ENCODE data around the gene DNM1.
"Not testable (repeated sequence)": the region's sequence is repeated elsewhere in the genome, so short reads cannot be mapped to it uniquely, and the experiment has no call there.

The DNM1 gene

GRCh38 chr9:128178806-128179431 is 24.3 kb upstream of the DNM1 start:
- Histone ChIP-seq H3K4me3 (ENCODE audit: low read depth in 1 of 2, low read length in 2 of 2) (no peak overlapping the region), H3K27me3 (ENCODE audit: insufficient read depth, low read length, poor library complexity) (no peaks in the 10 kb centered on the region), H3K36me3 (ENCODE audit: insufficient read depth, low read length) (peaks cover 71% of the 10 kb centered on the region), H4K20me1 (ENCODE audit: insufficient read depth, low read length) (no peaks in the 10 kb centered on the region), H3K9me3 (ENCODE audit: insufficient read depth, low read length, severe bottlenecking) (peaks cover 8% of the 10 kb centered on the region), H3K79me2 (ENCODE audit: insufficient read depth, low read length) (no peaks in the 10 kb centered on the region), H2AFZ (ENCODE audit: low read depth, low read length) (no peak overlapping the region), H3K4me1 (ENCODE audit: insufficient read depth, low read length) (no peaks in the 10 kb centered on the region), H3K9ac (ENCODE audit: low read depth, low read length) (no peak overlapping the region), H3K27ac (ENCODE audit: low read length) (no peak overlapping the region), H3K4me2 (ENCODE audit: insufficient read depth, low read length) (no peak overlapping the region)
- ATAC-seq (ENCODE audit: insufficient read depth, low read depth) (no peak), DNase-seq (no peak)
- TF ChIP-seq EZH2 (IDR thresholded peaks at IDR 0.05; ENCODE audit: borderline replicate concordance, low read depth, low read length, severe bottlenecking): no peak
- no peak for TF ChIP-seq CTCF (IDR thresholded peaks at IDR 0.05; ENCODE audit: borderline replicate concordance, extremely low read depth, low read length, poor library complexity, severe bottlenecking)

- no peak for DNase-seq
- Histone ChIP-seq H3K9ac (ENCODE audit: low read depth, low read length) (no peak overlapping the region), H2AFZ (ENCODE audit: low read depth, low read length) (no peak overlapping the region), H3K79me2 (ENCODE audit: insufficient read depth, low read length) (no peaks in the 10 kb centered on the region), H3K4me1 (ENCODE audit: insufficient read depth, low read length) (no peaks in the 10 kb centered on the region), H4K20me1 (ENCODE audit: insufficient read depth, low read length) (no peaks in the 10 kb centered on the region), H3K36me3 (ENCODE audit: insufficient read depth, low read length) (peaks cover 69% of the 10 kb centered on the region), H3K27me3 (ENCODE audit: insufficient read depth, low read length, poor library complexity) (no peaks in the 10 kb centered on the region), H3K4me3 (ENCODE audit: low read depth in 1 of 2, low read length in 2 of 2) (no peak overlapping the region), H3K27ac (ENCODE audit: low read length) (no peak overlapping the region), H3K4me2 (ENCODE audit: insufficient read depth, low read length) (no peak overlapping the region), H3K9me3 (ENCODE audit: insufficient read depth, low read length, severe bottlenecking) (peaks cover 8% of the 10 kb centered on the region)
- no peak for ATAC-seq (ENCODE audit: insufficient read depth, low read depth)
- no peak for TF ChIP-seq CTCF (IDR thresholded peaks at IDR 0.05; ENCODE audit: borderline replicate concordance, extremely low read depth, low read length, poor library complexity, severe bottlenecking)
- TF ChIP-seq EZH2 (IDR thresholded peaks at IDR 0.05; ENCODE audit: borderline replicate concordance, low read depth, low read length, severe bottlenecking): no peak
These were observed 23.2 kb upstream of the DNM1 start for GRCh38 chr9:128180001-128180400.

GRCh38 chr9:128180447-128180846 is 22.7 kb upstream of the DNM1 start:
- TF ChIP-seq EZH2 (IDR thresholded peaks at IDR 0.05; ENCODE audit: borderline replicate concordance, low read depth, low read length, severe bottlenecking) (no peak), CTCF (IDR thresholded peaks at IDR 0.05; ENCODE audit: borderline replicate concordance, extremely low read depth, low read length, poor library complexity, severe bottlenecking) (no peak)
- H3K9me3 ChIP-seq (ENCODE audit: insufficient read depth, low read length, severe bottlenecking): peaks cover 8% of the 10 kb centered on the region
- no peaks in the 10 kb centered on the region for H3K27me3 ChIP-seq (ENCODE audit: insufficient read depth, low read length, poor library complexity)
- H2AFZ ChIP-seq (ENCODE audit: low read depth, low read length): no peak overlapping the region
- H3K4me3 ChIP-seq (ENCODE audit: low read depth in 1 of 2, low read length in 2 of 2): no peak overlapping the region
- DNase-seq: no peak
- H3K9ac ChIP-seq (ENCODE audit: low read depth, low read length): no peak overlapping the region
- H3K36me3 ChIP-seq (ENCODE audit: insufficient read depth, low read length): peaks cover 74% of the 10 kb centered on the region
- no peaks in the 10 kb centered on the region for H3K79me2 ChIP-seq (ENCODE audit: insufficient read depth, low read length)
- no peak for ATAC-seq (ENCODE audit: insufficient read depth, low read depth)
- no peak overlapping the region for H3K4me2 ChIP-seq (ENCODE audit: insufficient read depth, low read length)
- H3K4me1 ChIP-seq (ENCODE audit: insufficient read depth, low read length): no peaks in the 10 kb centered on the region
- H4K20me1 ChIP-seq (ENCODE audit: insufficient read depth, low read length): no peaks in the 10 kb centered on the region
- no peak overlapping the region for H3K27ac ChIP-seq (ENCODE audit: low read length)

- not testable (repeated sequence) for DNase-seq; H2AFZ ChIP-seq (ENCODE audit: low read depth, low read length); H3K4me2 ChIP-seq (ENCODE audit: insufficient read depth, low read length); ATAC-seq (ENCODE audit: insufficient read depth, low read depth); H4K20me1 ChIP-seq (ENCODE audit: insufficient read depth, low read length); H3K27me3 ChIP-seq (ENCODE audit: insufficient read depth, low read length, poor library complexity); H3K9me3 ChIP-seq (ENCODE audit: insufficient read depth, low read length, severe bottlenecking); H3K4me3 ChIP-seq (ENCODE audit: low read depth in 1 of 2, low read length in 2 of 2); H3K4me1 ChIP-seq (ENCODE audit: insufficient read depth, low read length); H3K9ac ChIP-seq (ENCODE audit: low read depth, low read length); H3K27ac ChIP-seq (ENCODE audit: low read length); H3K79me2 ChIP-seq (ENCODE audit: insufficient read depth, low read length)
- peaks cover 71% of the 10 kb centered on the region for H3K36me3 ChIP-seq (ENCODE audit: insufficient read depth, low read length)
These were observed 21.7 kb upstream of the DNM1 start for GRCh38 chr9:128181480-128181879.

Measured in DND-41 (cell line).